HepG2 (cell line): ENCODE results near the gene NIP7. TPM values are rescaled to one million over a fixed set of nuclear protein-coding genes. Genes with fewer than 3 reads are reported as not detected.

Experiments
- CREBL2 ChIP-seq: sonication (generic); formaldehyde crosslinking; IDR thresholded peaks from 2 replicates; pipeline ENCODE4 v1.8.1; 2023; ENCODE audit warnings: missing genetic modification reagents, mild to moderate bottlenecking, borderline replicate concordance
- ELF4 ChIP-seq: sonication (generic); formaldehyde crosslinking; IDR thresholded peaks from 2 replicates; pipeline ENCODE4 v1.5.0; 2020; ENCODE audit warnings: missing genetic modification reagents, mild to moderate bottlenecking, moderate library complexity, borderline replicate concordance
- HES4 ChIP-seq: sonication (generic); formaldehyde crosslinking; IDR thresholded peaks from 2 replicates; pipeline ENCODE4 v1.9.0; 2021; ENCODE audit warnings: mild to moderate bottlenecking, missing genetic modification reagents, borderline replicate concordance
- KLF9 ChIP-seq: IDR thresholded peaks from 2 replicates; pipeline ENCODE4 v1.6.1; 2016; ENCODE audit warnings: low read depth
- NFE2L2 ChIP-seq: fragments of 150-350 bp; IDR thresholded peaks from 2 replicates; pipeline ENCODE4 v1.6.1; 2014; ENCODE audit warnings: low read length
- NR1H2 ChIP-seq: sonication (generic); formaldehyde crosslinking; IDR thresholded peaks from 2 replicates; pipeline ENCODE4 v1.8.1; 2022; ENCODE audit warnings: low read depth, missing genetic modification reagents, borderline replicate concordance
- TBL1XR1 ChIP-seq: fragments of 150-350 bp; IDR thresholded peaks from 2 replicates; pipeline ENCODE4 v1.6.1; 2014; ENCODE audit warnings: borderline replicate concordance, low read length; ENCODE audit not compliant: partially characterized antibody
- TBP ChIP-seq: sonication (generic); formaldehyde crosslinking; IDR thresholded peaks from 2 replicates; pipeline ENCODE4 v1.5.0; 2020; ENCODE audit warnings: missing genetic modification reagents
- ZBTB3 ChIP-seq: sonication (generic); formaldehyde crosslinking; IDR thresholded peaks from 2 replicates; pipeline ENCODE4 v1.4.0; 2020; ENCODE audit warnings: low read depth, mild to moderate bottlenecking, moderate library complexity, missing genetic modification reagents, borderline replicate concordance
- ZNF260 ChIP-seq: sonication (generic); formaldehyde crosslinking; IDR thresholded peaks from 2 replicates; pipeline ENCODE4 v1.4.0; 2020; ENCODE audit warnings: missing genetic modification reagents, low read depth, mild to moderate bottlenecking, borderline replicate concordance
- ZNF569 ChIP-seq: sonication (generic); formaldehyde crosslinking; IDR thresholded peaks from 2 replicates; pipeline ENCODE4 v1.5.0; 2020; ENCODE audit warnings: mild to moderate bottlenecking, missing genetic modification reagents, moderate library complexity, borderline replicate concordance
- ZNF639 ChIP-seq: conservative IDR thresholded peaks from 2 replicates; pipeline ENCODE4 v1.6.1; 2018; ENCODE audit warnings: missing genetic modification reagents
- ZNF761 ChIP-seq: sonication (generic); formaldehyde crosslinking; conservative IDR thresholded peaks from 2 replicates; pipeline ENCODE4 v1.4.0; 2020; ENCODE audit warnings: mild to moderate bottlenecking, missing genetic modification reagents
- ZNF788 ChIP-seq: sonication (generic); formaldehyde crosslinking; IDR thresholded peaks from 2 replicates; pipeline ENCODE4 v1.5.0; 2020; ENCODE audit warnings: mild to moderate bottlenecking, missing genetic modification reagents, borderline replicate concordance
- polyA plus RNA-seq, 8 experiments: library from polyadenylated mRNA; depleted of rRNA in 3 of 8; stranded (reverse) in 7 of 8; unstranded in 1 of 8; fragments of >200 nt; fragmentation: Illumina TruSeq in 4 of 8; extraction: Trizol in 4 of 8; gene quantifications; 2 replicates each; pipeline versions ENCODE4 v1.2.1 to v1.2.3, GENCODE V29; 2011 to 2016; ENCODE audit warnings: low read depth in 4 of 8, missing spikeins in 1 of 8, mixed read lengths in 1 of 8; ENCODE audit not compliant: insufficient read depth in 1 of 8
- total RNA-seq, 5 experiments: library from RNA; depleted of rRNA; stranded (reverse); fragments of >200 nt; fragmentation: Illumina TruSeq; extraction: Trizol; gene quantifications; 2 replicates each; pipeline ENCODE4 v1.2.3, GENCODE V29; 2016; ENCODE audit warnings: low read depth in 1 of 5
- TF ChIP-seq, protein P1 (sequence below): sonication (generic); formaldehyde crosslinking; IDR thresholded peaks from 2 replicates; pipeline ENCODE4 v1.4.0; 2020; ENCODE audit warnings: mild to moderate bottlenecking, missing genetic modification reagents
- TF ChIP-seq, protein P2 (sequence below): sonication (generic); formaldehyde crosslinking; IDR thresholded peaks from 2 replicates; pipeline ENCODE4 v1.5.0; 2020; ENCODE audit warnings: mild to moderate bottlenecking, low read depth, missing genetic modification reagents, borderline replicate concordance
- TF ChIP-seq, protein P3 (sequence below): sonication (generic); formaldehyde crosslinking; IDR thresholded peaks from 2 replicates; pipeline ENCODE4 v1.8.1; 2023; ENCODE audit warnings: mild to moderate bottlenecking, inconsistent platforms, moderate library complexity, missing genetic modification reagents, borderline replicate concordance
- TF ChIP-seq, protein P4 (sequence below): sonication (generic); formaldehyde crosslinking; IDR thresholded peaks from 2 replicates; pipeline ENCODE4 v1.5.1; 2020; ENCODE audit warnings: mild to moderate bottlenecking, missing genetic modification reagents, moderate library complexity
- TF ChIP-seq, protein P5 (sequence below): sonication (generic); formaldehyde crosslinking; IDR thresholded peaks from 2 replicates; pipeline ENCODE4 v1.4.0; 2020; ENCODE audit warnings: mild to moderate bottlenecking, low read depth, missing genetic modification reagents

The NIP7 gene
- total and polyA plus RNA-seq, 2 of the 13 experiments (the other 11 are each of a cell fraction or from before 2014, with no cell fraction given), result 15.3 to 114 TPM

DNA sequence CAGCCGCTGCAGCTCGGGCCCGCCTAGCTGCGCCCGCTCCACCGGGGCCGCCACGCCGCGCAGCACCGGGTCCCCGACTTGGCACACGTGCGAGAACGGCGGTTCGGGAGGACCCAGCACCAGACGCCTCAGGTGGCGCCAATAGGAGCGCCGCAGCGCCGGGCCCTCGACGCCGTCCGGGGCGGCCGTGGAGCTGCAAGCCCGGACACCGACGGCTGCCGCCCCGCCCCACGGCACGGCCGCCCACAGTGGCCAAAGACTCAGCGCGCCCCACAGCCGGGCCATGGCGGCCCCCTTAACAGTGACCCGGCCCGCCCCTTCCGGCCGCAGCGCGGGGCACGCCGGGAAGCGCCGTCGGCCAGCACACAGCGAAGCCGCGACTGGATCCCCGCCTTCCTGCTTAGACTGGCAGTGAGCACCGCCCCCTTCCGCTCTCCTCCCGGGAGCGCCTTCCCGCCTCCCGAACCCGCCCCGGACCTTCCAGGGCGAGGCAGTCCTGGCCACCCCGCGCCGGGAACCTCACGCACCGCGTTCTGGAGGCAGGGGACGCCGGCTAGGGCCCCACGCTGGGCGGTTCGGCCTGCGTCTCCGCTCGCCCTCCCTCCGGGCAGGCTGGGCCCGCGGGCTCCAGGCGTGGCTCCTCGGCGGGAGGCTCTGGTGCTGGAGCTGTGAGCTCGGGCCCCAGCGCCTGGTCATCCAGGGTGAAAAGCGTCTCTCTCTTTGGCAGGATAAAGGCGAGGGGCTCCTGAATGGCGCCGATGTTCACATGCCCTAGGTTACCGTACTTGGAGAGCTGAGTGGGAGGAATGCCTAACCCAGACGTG lies 9.1 kb upstream of the NIP7 start, which contains the start of gene PDF (continued):
- TF ChIP-seq ZNF260 (CRISPR knock-in tag), result no peak
- TF ChIP-seq ELF4 (CRISPR knock-in tag), result peak; percentile 83
- no peak for TF ChIP-seq NFE2L2
- TF ChIP-seq ZNF788 (CRISPR knock-in tag), result peak; percentile 96; the same call in 1 of the 2 replicates
- TF ChIP-seq, protein P1, sequence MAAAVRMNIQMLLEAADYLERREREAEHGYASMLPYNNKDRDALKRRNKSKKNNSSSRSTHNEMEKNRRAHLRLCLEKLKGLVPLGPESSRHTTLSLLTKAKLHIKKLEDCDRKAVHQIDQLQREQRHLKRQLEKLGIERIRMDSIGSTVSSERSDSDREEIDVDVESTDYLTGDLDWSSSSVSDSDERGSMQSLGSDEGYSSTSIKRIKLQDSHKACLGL (CRISPR knock-in tag), result peak; percentile 79
- TF ChIP-seq ZNF761 (CRISPR knock-in tag), result no peak
- TF ChIP-seq, protein P2, sequence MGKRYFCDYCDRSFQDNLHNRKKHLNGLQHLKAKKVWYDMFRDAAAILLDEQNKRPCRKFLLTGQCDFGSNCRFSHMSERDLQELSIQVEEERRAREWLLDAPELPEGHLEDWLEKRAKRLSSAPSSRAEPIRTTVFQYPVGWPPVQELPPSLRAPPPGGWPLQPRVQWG (CRISPR knock-in tag), result no peak
- TF ChIP-seq NR1H2 (CRISPR knock-in tag), result no peak
- no peak for TF ChIP-seq ZNF569 (CRISPR knock-in tag)
- TF ChIP-seq, protein P3, sequence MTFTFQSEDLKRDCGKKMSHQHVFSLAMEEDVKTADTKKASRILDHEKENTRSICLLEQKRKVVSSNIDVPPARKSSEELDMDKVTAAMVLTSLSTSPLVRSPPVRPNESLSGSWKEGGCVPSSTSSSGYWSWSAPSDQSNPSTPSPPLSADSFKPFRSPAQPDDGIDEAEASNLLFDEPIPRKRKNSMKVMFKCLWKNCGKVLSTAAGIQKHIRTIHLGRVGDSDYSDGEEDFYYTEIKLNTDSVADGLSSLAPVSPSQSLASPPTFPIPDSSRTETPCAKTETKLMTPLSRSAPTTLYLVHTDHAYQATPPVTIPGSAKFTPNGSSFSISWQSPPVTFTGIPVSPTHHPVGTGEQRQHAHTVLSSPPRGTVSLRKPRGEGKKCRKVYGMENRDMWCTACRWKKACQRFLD (CRISPR knock-in tag), result no peak
- TF ChIP-seq CREBL2, result no peak; the same call in 1 of the 2 replicates
- TF ChIP-seq ZNF639 (CRISPR knock-in tag), result peak; percentile 95
- no peak for TF ChIP-seq TBL1XR1
- TF ChIP-seq, protein P4, sequence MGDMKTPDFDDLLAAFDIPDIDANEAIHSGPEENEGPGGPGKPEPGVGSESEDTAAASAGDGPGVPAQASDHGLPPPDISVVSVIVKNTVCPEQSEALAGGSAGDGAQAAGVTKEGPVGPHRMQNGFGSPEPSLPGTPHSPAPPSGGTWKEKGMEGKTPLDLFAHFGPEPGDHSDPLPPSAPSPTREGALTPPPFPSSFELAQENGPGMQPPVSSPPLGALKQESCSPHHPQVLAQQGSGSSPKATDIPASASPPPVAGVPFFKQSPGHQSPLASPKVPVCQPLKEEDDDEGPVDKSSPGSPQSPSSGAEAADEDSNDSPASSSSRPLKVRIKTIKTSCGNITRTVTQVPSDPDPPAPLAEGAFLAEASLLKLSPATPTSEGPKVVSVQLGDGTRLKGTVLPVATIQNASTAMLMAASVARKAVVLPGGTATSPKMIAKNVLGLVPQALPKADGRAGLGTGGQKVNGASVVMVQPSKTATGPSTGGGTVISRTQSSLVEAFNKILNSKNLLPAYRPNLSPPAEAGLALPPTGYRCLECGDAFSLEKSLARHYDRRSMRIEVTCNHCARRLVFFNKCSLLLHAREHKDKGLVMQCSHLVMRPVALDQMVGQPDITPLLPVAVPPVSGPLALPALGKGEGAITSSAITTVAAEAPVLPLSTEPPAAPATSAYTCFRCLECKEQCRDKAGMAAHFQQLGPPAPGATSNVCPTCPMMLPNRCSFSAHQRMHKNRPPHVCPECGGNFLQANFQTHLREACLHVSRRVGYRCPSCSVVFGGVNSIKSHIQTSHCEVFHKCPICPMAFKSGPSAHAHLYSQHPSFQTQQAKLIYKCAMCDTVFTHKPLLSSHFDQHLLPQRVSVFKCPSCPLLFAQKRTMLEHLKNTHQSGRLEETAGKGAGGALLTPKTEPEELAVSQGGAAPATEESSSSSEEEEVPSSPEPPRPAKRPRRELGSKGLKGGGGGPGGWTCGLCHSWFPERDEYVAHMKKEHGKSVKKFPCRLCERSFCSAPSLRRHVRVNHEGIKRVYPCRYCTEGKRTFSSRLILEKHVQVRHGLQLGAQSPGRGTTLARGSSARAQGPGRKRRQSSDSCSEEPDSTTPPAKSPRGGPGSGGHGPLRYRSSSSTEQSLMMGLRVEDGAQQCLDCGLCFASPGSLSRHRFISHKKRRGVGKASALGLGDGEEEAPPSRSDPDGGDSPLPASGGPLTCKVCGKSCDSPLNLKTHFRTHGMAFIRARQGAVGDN (CRISPR knock-in tag), result peak; percentile 96
- peak; percentile 90; the same call in 1 of the 2 replicates for TF ChIP-seq TBP (CRISPR knock-in tag)
- TF ChIP-seq ZBTB3 (CRISPR knock-in tag), result no peak
- TF ChIP-seq, protein P5, sequence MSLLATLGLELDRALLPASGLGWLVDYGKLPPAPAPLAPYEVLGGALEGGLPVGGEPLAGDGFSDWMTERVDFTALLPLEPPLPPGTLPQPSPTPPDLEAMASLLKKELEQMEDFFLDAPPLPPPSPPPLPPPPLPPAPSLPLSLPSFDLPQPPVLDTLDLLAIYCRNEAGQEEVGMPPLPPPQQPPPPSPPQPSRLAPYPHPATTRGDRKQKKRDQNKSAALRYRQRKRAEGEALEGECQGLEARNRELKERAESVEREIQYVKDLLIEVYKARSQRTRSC (CRISPR knock-in tag), result no peak
- TF ChIP-seq HES4 (CRISPR knock-in tag), result peak; percentile 92
- 0 out of 2 replicates have a peak, but pooled peaks have one; percentile 64 for TF ChIP-seq KLF9 (CRISPR knock-in tag)
